Lung (tissue), 12 donors: Measurements from ENCODE around the gene ACAN. TPM values are rescaled to one million over a fixed set of nuclear protein-coding genes. Genes with fewer than 3 reads are reported as not detected.

Experiments
- ATAC-seq: fragments of 200-7000 bp; cut with Tn5 transposase; one replicate; pipeline ENCODE4 v1.9.1; 2020; ENCODE audit warnings: moderate number of reproducible peaks; ENCODE audit not compliant: insufficient read depth, low FRiP score
- DNase-seq, 3 donors: peaks; one replicate each; pipeline ENCODE4 v3.0.0-alpha.2; 2013 to 2017
- H3K27ac ChIP-seq, 2 donors: one replicate each; pipeline ENCODE4 v1.5.1; 2013; ENCODE audit warnings: mild to moderate bottlenecking in 2 of 2, moderate library complexity in 2 of 2, control low read depth in 1 of 2, inconsistent platforms in 1 of 2, low read depth in 1 of 2, low read length in 1 of 2
- H3K27me3 ChIP-seq, 3 donors: one replicate each; pipeline ENCODE4 v1.5.1; 2013; ENCODE audit warnings: low read length in 2 of 3; ENCODE audit not compliant: control insufficient read depth in 3 of 3, insufficient read depth in 3 of 3
- H3K36me3 ChIP-seq, 4 donors: one replicate each; pipeline ENCODE4 v1.5.1; 2013; ENCODE audit warnings: low read length in 4 of 4, mild to moderate bottlenecking in 1 of 4, moderate library complexity in 1 of 4; ENCODE audit not compliant: control insufficient read depth in 4 of 4, insufficient read depth in 4 of 4
- H3K4me1 ChIP-seq, 5 donors: one replicate each; pipeline ENCODE4 v1.5.1; 2013; ENCODE audit warnings: low read length in 5 of 5, mild to moderate bottlenecking in 2 of 5, moderate library complexity in 1 of 5; ENCODE audit not compliant: control insufficient read depth in 5 of 5, insufficient read depth in 5 of 5
- H3K4me3 ChIP-seq: one replicate; pipeline ENCODE4 v1.5.1; 2013; ENCODE audit warnings: mild to moderate bottlenecking, control low read depth, moderate library complexity
- H3K9ac ChIP-seq, 2 donors: one replicate each; pipeline ENCODE4 v1.5.1; 2013; ENCODE audit warnings: low read length in 2 of 2, control low read depth in 1 of 2; ENCODE audit not compliant: insufficient read depth in 1 of 2
- H3K9me3 ChIP-seq, 4 donors: one replicate each; pipeline ENCODE4 v1.5.1; 2013; ENCODE audit warnings: low read length in 3 of 4, mild to moderate bottlenecking in 1 of 4, moderate library complexity in 1 of 4; ENCODE audit not compliant: control insufficient read depth in 4 of 4, insufficient read depth in 3 of 4
- WGBS, 2 donors: extraction: QIAGEN DNeasy Blood & Tissue Kit; methylation state at CpG; one replicate each; pipeline ENCODE4 v1.1.7; 2013; 5-methylcytosine and 5-hydroxymethylcytosine counted together
- polyA plus RNA-seq, 2 donors: library from polyadenylated mRNA; stranded (reverse); fragments of 200-250 nt; gene quantifications; one replicate each; pipeline ENCODE4 v1.2.1, GENCODE V29; 2013
- total RNA-seq, 2 donors: library from RNA; depleted of rRNA in 1 of 2; stranded (reverse); fragments of >200 nt in 1 of 2; gene quantifications; one replicate each; pipeline ENCODE4 v1.2.1, GENCODE V29; 2014 to 2021
- TF ChIP-seq, protein P1 (sequence below): IDR thresholded peaks from 2 replicates; pipeline ENCODE4 v1.5.1; 2012; ENCODE audit warnings: mild to moderate bottlenecking; ENCODE audit errors: control extremely low read depth, extremely low read depth
- donor health status: control.
- donor health status: control.
- donor health status: Bipolar disorder and iron deficiency.
- donor health status: healthy.
- donor health status: DM: yes; HTN: yes; CAD: no.

The ACAN gene
- total and polyA plus RNA-seq, 4 donors: 0.50 to 5.2 (median 0.85) TPM

DNA sequence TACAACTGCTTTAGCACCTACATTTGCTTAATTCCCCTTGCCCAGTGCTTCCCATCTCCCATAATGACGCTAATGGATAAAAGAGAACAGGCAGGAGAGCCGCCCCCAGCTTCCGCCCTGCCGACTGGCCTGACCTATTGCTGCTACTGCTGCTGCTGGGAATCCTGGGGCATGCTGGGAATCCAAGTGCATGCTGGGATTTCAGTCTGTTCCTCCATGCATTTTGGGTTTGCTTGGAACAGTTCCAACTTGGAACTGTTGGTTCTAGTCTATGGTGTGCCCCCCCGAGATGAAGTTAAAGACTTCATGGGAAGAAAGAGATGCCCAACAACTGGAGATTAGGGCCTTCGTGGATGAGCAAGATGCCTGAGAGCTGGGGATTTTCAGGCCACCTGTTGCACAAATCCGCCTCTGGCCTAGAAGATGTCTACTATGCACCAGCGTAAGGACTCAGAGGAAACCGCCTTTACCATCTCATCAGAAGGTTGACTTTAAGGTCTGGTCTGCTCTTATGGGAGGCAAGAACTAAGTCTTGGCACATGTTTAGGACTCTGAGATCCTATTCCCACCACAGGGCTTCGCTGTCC lies 63.2 kb downstream of the ACAN start:
- H3K4me1 ChIP-seq: no peaks in the 10 kb centered on the region
- TF ChIP-seq, protein P1, sequence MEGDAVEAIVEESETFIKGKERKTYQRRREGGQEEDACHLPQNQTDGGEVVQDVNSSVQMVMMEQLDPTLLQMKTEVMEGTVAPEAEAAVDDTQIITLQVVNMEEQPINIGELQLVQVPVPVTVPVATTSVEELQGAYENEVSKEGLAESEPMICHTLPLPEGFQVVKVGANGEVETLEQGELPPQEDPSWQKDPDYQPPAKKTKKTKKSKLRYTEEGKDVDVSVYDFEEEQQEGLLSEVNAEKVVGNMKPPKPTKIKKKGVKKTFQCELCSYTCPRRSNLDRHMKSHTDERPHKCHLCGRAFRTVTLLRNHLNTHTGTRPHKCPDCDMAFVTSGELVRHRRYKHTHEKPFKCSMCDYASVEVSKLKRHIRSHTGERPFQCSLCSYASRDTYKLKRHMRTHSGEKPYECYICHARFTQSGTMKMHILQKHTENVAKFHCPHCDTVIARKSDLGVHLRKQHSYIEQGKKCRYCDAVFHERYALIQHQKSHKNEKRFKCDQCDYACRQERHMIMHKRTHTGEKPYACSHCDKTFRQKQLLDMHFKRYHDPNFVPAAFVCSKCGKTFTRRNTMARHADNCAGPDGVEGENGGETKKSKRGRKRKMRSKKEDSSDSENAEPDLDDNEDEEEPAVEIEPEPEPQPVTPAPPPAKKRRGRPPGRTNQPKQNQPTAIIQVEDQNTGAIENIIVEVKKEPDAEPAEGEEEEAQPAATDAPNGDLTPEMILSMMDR: no peak
- ATAC-seq (no peak), DNase-seq (no peak)
- WGBS, 2 donors: 91 to 92% methylated on average over 10 of the region's 10 CpGs
- H3K27me3 ChIP-seq: peaks cover 0 to 4% (median 3%) of the 10 kb centered on the region in 3 donors
- H3K9me3 ChIP-seq: peaks cover 0 to 8% (median 0%) of the 10 kb centered on the region in 4 donors
- no peak overlapping the region for H3K4me3 ChIP-seq
- no peak overlapping the region for H3K9ac ChIP-seq
- no peak overlapping the region for H3K27ac ChIP-seq
- H3K36me3 ChIP-seq: no peaks in the 10 kb centered on the region

DNA sequence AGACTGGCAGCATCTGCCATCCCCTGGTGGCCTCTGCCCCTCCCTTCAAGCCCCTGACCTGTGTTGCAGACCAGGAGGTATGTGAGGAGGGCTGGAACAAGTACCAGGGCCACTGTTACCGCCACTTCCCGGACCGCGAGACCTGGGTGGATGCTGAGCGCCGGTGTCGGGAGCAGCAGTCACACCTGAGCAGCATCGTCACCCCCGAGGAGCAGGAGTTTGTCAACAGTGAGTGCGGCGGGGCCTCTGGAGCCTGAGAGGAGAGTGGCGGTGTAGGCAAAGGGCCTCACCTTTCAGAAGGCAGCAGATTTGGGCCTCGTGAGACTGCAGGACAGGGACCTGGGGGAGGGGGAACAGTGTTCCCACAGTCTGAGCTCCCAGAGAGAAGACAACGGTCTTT lies 68.1 kb downstream of the ACAN start:
- no peak for DNase-seq
- no peak overlapping the region for H3K9ac ChIP-seq
- no peak overlapping the region for H3K27ac ChIP-seq
- H3K9me3 ChIP-seq: peaks cover 0 to 8% (median 0%) of the 10 kb centered on the region in 4 donors
- H3K27me3 ChIP-seq: peaks cover 0 to 4% (median 3%) of the 10 kb centered on the region in 3 donors
- TF ChIP-seq, protein P1: no peak
- WGBS, 2 donors: 82 to 84% methylated on average over 14 of the region's 14 CpGs
- ATAC-seq: no peak
- H3K36me3 ChIP-seq: no peaks in the 10 kb centered on the region
- H3K4me1 ChIP-seq: no peaks in the 10 kb centered on the region
- H3K4me3 ChIP-seq: no peak overlapping the region

DNA sequence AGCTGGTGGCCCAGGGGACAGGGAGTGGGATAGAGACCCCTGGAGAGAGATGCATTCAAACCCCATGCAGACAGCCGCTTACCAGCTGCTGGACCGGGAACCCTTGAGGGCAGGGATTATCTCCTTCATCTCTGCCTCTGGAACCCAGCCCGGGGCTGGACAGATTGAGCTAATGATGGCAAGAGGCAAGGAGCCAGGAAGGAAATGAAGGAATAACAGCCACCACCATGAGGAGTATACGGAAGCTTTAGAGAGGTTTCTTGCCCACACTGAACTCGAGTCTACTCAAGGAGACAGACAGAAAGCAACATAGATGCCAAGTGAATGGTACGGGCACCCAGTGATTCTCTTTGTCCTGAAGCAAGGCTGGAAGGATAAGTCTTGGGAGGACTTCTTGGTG lies 68.9 kb downstream of the ACAN start:
- DNase-seq: no peak
- Histone ChIP-seq H3K9ac (no peak overlapping the region), H3K4me1 (no peaks in the 10 kb centered on the region), H3K9me3 (peaks cover 0 to 8% (median 0%) of the 10 kb centered on the region in 4 donors), H3K4me3 (no peak overlapping the region), H3K27ac (no peak overlapping the region), H3K27me3 (peaks cover 0 to 4% (median 3%) of the 10 kb centered on the region in 3 donors), H3K36me3 (no peaks in the 10 kb centered on the region)
- WGBS, 2 donors: 66 to 72% methylated on average over 6 of the region's 6 CpGs
- ATAC-seq: no peak
- TF ChIP-seq, protein P1: no peak

DNA sequence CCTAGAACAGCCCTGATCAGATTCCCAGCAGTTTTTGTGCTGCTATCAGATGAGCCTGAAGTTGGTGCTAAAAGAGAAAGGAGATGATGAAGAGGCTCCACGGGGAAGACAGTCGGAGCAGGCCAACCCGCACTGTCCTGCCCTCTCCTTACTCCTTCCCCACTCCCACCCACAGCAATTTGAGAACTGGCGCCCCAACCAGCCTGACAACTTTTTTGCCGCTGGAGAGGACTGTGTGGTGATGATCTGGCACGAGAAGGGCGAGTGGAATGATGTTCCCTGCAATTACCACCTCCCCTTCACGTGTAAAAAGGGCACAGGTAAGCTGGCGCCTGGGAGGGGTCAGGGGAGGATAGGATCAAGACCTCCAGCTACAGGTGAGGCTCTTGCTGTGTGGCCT lies 69.5 kb downstream of the ACAN start:
- H3K9ac ChIP-seq: no peak overlapping the region
- no peaks in the 10 kb centered on the region for H3K36me3 ChIP-seq
- 73 to 84% methylated on average over 9 of the region's 9 CpGs for WGBS, 2 donors
- peaks cover 0 to 4% (median 3%) of the 10 kb centered on the region in 3 donors for H3K27me3 ChIP-seq
- no peak overlapping the region for H3K27ac ChIP-seq
- no peaks in the 10 kb centered on the region for H3K4me1 ChIP-seq
- H3K9me3 ChIP-seq: peaks cover 0 to 8% (median 0%) of the 10 kb centered on the region in 4 donors
- TF ChIP-seq, protein P1: no peak
- ATAC-seq (no peak), DNase-seq (no peak)
- H3K4me3 ChIP-seq: no peak overlapping the region
